Measurements from ENCODE around the gene OR4L1. TPM values are rescaled to one million over a fixed set of nuclear protein-coding genes. Genes with fewer than 3 reads are reported as not detected.
"Not testable (repeated sequence)": the region's sequence is repeated elsewhere in the genome, so short reads cannot be mapped to it uniquely, and the experiment has no call there.

The OR4L1 gene
- total RNA-seq, 1 donor from 2014 or later: not detected

GRCh38 chr14:20048202-20048601, 11.6 kb upstream of the OR4L1 start:
- TF ChIP-seq, protein P1, sequence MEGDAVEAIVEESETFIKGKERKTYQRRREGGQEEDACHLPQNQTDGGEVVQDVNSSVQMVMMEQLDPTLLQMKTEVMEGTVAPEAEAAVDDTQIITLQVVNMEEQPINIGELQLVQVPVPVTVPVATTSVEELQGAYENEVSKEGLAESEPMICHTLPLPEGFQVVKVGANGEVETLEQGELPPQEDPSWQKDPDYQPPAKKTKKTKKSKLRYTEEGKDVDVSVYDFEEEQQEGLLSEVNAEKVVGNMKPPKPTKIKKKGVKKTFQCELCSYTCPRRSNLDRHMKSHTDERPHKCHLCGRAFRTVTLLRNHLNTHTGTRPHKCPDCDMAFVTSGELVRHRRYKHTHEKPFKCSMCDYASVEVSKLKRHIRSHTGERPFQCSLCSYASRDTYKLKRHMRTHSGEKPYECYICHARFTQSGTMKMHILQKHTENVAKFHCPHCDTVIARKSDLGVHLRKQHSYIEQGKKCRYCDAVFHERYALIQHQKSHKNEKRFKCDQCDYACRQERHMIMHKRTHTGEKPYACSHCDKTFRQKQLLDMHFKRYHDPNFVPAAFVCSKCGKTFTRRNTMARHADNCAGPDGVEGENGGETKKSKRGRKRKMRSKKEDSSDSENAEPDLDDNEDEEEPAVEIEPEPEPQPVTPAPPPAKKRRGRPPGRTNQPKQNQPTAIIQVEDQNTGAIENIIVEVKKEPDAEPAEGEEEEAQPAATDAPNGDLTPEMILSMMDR (conservative IDR thresholded peaks at IDR 0.05; ENCODE audit: low read depth, low read length): no peak
- H3K4me3 ChIP-seq (ENCODE audit: low read depth, low read length): no peak overlapping the region
- no peak for DNase-seq (ENCODE audit: low read depth)

- DNase-seq (ENCODE audit: low read depth): no peak
- H3K4me3 ChIP-seq (ENCODE audit: low read depth, low read length): no peak overlapping the region
- TF ChIP-seq, protein P1 (conservative IDR thresholded peaks at IDR 0.05; ENCODE audit: low read depth, low read length): no peak
Observed at GRCh38 chr14:20092050-20092449, 32.2 kb downstream of the OR4L1 start.

DNA sequence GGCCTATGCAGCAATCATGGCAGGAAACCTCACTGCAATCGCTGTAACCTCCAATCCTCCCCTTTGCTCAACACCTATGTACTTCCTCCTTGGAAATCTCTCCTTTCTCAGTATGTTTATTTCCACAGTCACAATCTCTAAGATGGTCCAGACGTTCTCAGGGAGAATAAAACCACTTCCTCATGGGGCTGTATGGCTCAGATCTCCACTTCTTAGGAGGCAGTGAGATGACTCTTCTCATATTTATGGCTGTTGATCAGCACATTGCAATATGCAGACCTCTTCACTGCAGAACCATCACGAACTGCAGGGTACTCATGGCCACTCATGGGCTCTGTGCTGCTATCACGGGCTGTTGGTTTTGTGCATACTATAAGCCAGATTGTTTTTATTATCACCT, 33.6 kb downstream of the OR4L1 start:
- TF ChIP-seq, protein P1 (conservative IDR thresholded peaks at IDR 0.05; ENCODE audit: low read depth, low read length): no peak
- no peak for DNase-seq (ENCODE audit: low read depth)
- H3K4me3 ChIP-seq (ENCODE audit: low read depth, low read length): no peak overlapping the region

DNA sequence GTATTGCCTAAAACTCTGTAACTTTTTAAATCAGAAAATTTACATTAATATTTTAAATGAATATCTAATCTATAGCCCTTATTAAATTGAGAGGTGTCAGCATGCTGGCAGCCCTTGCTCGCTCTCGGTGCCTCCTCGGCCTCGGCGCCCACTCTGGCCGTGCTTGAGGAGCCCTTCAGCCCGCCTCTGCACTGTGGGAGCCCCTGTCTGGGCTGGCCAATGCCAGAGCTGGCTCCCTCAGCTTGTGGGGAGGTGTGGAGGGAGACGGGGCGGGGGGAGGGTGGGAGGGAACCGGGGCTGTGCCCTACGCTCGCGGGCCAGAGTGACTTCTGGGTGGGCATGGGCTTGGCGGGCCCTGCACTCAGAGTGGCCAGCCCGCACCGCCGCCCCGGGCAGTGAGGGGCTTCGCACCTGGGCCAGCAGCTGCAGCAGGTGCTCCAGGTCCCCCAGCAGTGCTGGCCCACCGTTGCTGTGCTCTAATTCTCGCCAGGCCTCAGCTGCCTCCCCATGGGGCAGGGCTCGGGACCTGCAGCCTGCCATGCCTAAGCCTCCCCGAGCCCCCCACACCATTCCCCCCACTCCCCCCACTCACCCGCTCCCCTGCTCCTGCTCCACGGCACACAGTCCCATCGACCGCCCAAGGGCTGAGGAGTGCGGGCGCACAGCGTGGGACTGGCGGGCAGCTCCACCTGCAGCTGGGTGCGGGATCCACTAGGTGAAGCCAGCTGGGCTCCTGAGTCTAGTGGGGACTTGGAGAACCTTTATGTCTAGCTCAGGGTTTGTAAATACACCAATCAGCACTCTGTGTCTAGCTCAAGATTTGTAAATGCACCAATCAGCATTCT, 39.3 kb downstream of the OR4L1 start:
- DNase-seq (ENCODE audit: low read depth); H3K4me3 ChIP-seq (ENCODE audit: low read depth, low read length): not testable (repeated sequence)

DNA sequence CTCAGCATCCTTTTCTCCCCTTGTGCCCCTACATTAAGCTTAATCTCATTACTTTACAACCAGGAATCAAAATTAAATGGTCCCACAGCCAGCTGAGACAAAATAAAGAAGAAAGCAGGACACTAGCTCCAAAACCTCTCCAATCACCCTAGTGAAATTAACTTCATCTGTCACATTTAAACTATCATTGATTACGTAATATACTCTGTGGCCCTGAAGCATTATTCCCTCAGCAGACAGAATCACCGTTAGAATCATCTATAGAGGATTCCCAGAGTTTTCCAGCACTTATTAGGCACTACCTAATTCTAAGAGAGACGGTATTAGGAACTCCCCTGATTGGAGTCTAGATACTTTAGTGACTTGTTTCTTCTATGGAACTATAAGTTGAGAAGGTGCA, 50.6 kb downstream of the OR4L1 start, which contains the start of gene OR4K17:
OR4K17 (plus strand) TSS at position 302 of the 400 bp plus-strand sequence. CDS start 6,761 bp downstream, outside the sequence.
- TF ChIP-seq, protein P1 (conservative IDR thresholded peaks at IDR 0.05; ENCODE audit: low read depth, low read length): no peak
- H3K4me3 ChIP-seq (ENCODE audit: low read depth, low read length): no peak within 1 kb of the TSS
- no peak for DNase-seq (ENCODE audit: low read depth)

Other genes with a start within 250 kb of the OR4L1 start
- not detected in 2 replicates for gene OR4K2, start 184.9 kb upstream of the OR4L1 start, total RNA-seq
- gene OR4K5, start 139.4 kb upstream of the OR4L1 start, total RNA-seq: not detected in 2 replicates
- gene OR4K1, start 129.1 kb upstream of the OR4L1 start, total RNA-seq: not detected in 2 replicates
- gene OR4K15, start 84.5 kb upstream of the OR4L1 start, total RNA-seq: not detected in 2 replicates
- gene OR4Q2, start 57.9 kb upstream of the OR4L1 start, total RNA-seq: not detected in 2 replicates
- not detected in 2 replicates for gene OR4K14, start 40.7 kb upstream of the OR4L1 start, total RNA-seq
- not detected in 2 replicates for gene OR4K13, start 24.0 kb upstream of the OR4L1 start, total RNA-seq
- gene OR4K17, start 50.7 kb downstream of the OR4L1 start, total RNA-seq: not detected in 2 replicates
- not detected in 2 replicates for gene OR4N5, start 78.8 kb downstream of the OR4L1 start, total RNA-seq
- not detected in 2 replicates for gene OR11G2, start 130.9 kb downstream of the OR4L1 start, total RNA-seq
- gene OR11H6, start 163.7 kb downstream of the OR4L1 start, total RNA-seq: not detected in 2 replicates
- gene OR11H7, start 168.9 kb downstream of the OR4L1 start, total RNA-seq: not detected in 2 replicates
- gene OR11H4, start 179.2 kb downstream of the OR4L1 start, total RNA-seq: not detected in 2 replicates
- 4.0 and 10.2 TPM in 2 replicates for gene TTC5, start 245.9 kb downstream of the OR4L1 start, total RNA-seq

All from epithelial cell of proximal tubule (primary cell).